Lung (tissue), 12 donors: Measurements from ENCODE around the gene CA10. TPM values are rescaled to one million over a fixed set of nuclear protein-coding genes. Genes with fewer than 3 reads are reported as not detected.

Experiments
- ATAC-seq: fragments of 200-7000 bp; cut with Tn5 transposase; one replicate; pipeline ENCODE4 v1.9.1; 2020; ENCODE audit warnings: moderate number of reproducible peaks; ENCODE audit not compliant: insufficient read depth, low FRiP score
- DNase-seq, 3 donors: peaks; one replicate each; pipeline ENCODE4 v3.0.0-alpha.2; 2013 to 2017
- H3K27ac ChIP-seq, 2 donors: one replicate each; pipeline ENCODE4 v1.5.1; 2013; ENCODE audit warnings: mild to moderate bottlenecking in 2 of 2, moderate library complexity in 2 of 2, control low read depth in 1 of 2, inconsistent platforms in 1 of 2, low read depth in 1 of 2, low read length in 1 of 2
- H3K27me3 ChIP-seq, 3 donors: one replicate each; pipeline ENCODE4 v1.5.1; 2013; ENCODE audit warnings: low read length in 2 of 3; ENCODE audit not compliant: control insufficient read depth in 3 of 3, insufficient read depth in 3 of 3
- H3K36me3 ChIP-seq, 4 donors: one replicate each; pipeline ENCODE4 v1.5.1; 2013; ENCODE audit warnings: low read length in 4 of 4, mild to moderate bottlenecking in 1 of 4, moderate library complexity in 1 of 4; ENCODE audit not compliant: control insufficient read depth in 4 of 4, insufficient read depth in 4 of 4
- H3K4me1 ChIP-seq, 5 donors: one replicate each; pipeline ENCODE4 v1.5.1; 2013; ENCODE audit warnings: low read length in 5 of 5, mild to moderate bottlenecking in 2 of 5, moderate library complexity in 1 of 5; ENCODE audit not compliant: control insufficient read depth in 5 of 5, insufficient read depth in 5 of 5
- H3K4me3 ChIP-seq: one replicate; pipeline ENCODE4 v1.5.1; 2013; ENCODE audit warnings: mild to moderate bottlenecking, control low read depth, moderate library complexity
- H3K9ac ChIP-seq, 2 donors: one replicate each; pipeline ENCODE4 v1.5.1; 2013; ENCODE audit warnings: low read length in 2 of 2, control low read depth in 1 of 2; ENCODE audit not compliant: insufficient read depth in 1 of 2
- H3K9me3 ChIP-seq, 4 donors: one replicate each; pipeline ENCODE4 v1.5.1; 2013; ENCODE audit warnings: low read length in 3 of 4, mild to moderate bottlenecking in 1 of 4, moderate library complexity in 1 of 4; ENCODE audit not compliant: control insufficient read depth in 4 of 4, insufficient read depth in 3 of 4
- CTCF ChIP-seq: IDR thresholded peaks from 2 replicates; pipeline ENCODE4 v1.5.1; 2012; ENCODE audit warnings: mild to moderate bottlenecking; ENCODE audit errors: control extremely low read depth, extremely low read depth
- WGBS, 2 donors: extraction: QIAGEN DNeasy Blood & Tissue Kit; methylation state at CpG; one replicate each; pipeline ENCODE4 v1.1.7; 2013; 5-methylcytosine and 5-hydroxymethylcytosine counted together
- polyA plus RNA-seq, 2 donors: library from polyadenylated mRNA; stranded (reverse); fragments of 200-250 nt; gene quantifications; one replicate each; pipeline ENCODE4 v1.2.1, GENCODE V29; 2013
- total RNA-seq, 2 donors: library from RNA; depleted of rRNA in 1 of 2; stranded (reverse); fragments of >200 nt in 1 of 2; gene quantifications; one replicate each; pipeline ENCODE4 v1.2.1, GENCODE V29; 2014 to 2021
- donor health status: control.
- donor health status: control.
- donor health status: Bipolar disorder and iron deficiency.
- donor health status: healthy.
- donor health status: DM: yes; HTN: yes; CAD: no.

Gene CA10
- total and polyA plus RNA-seq, 4 donors, result 0.04 to 0.17 TPM; not detected in 2

- Histone ChIP-seq H3K9me3 (peaks cover 0 to 3% (median 0%) of the 10 kb centered on the region in 4 donors), H3K4me1 (no peaks in the 10 kb centered on the region), H3K4me3 (no peak overlapping the region), H3K36me3 (no peaks in the 10 kb centered on the region), H3K9ac (no peak overlapping the region), H3K27ac (no peak overlapping the region), H3K27me3 (no peaks in the 10 kb centered on the region)
- DNase-seq, result no peak
- TF ChIP-seq CTCF, result no peak
- 57 to 78% methylated on average over 1 of the region's 1 CpG for whole genome bisulfite sequencing, 2 donors
- no peak for ATAC-seq
Observed at GRCh38 chr17:51820766-51821165, 337.7 kb downstream of the CA10 start.

- Histone ChIP-seq H3K27me3 (no peaks in the 10 kb centered on the region), H3K27ac (no peak overlapping the region), H3K9ac (no peak overlapping the region), H3K4me1 (no peaks in the 10 kb centered on the region), H3K36me3 (no peaks in the 10 kb centered on the region), H3K4me3 (no peak overlapping the region), H3K9me3 (peaks cover 0 to 3% (median 0%) of the 10 kb centered on the region in 4 donors)
- TF ChIP-seq CTCF, result no peak
- ATAC-seq (no peak), DNase-seq (no peak)
- 73 to 86% methylated on average over 6 of the region's 6 CpGs for WGBS, 2 donors
Observed at GRCh38 chr17:51820252-51820651, 338.3 kb downstream of the CA10 start.

- H3K4me3 ChIP-seq, result no peak overlapping the region
- H3K36me3 ChIP-seq, result no peaks in the 10 kb centered on the region
- ATAC-seq (no peak), DNase-seq (no peak)
- no peak overlapping the region for H3K27ac ChIP-seq
- WGBS, 2 donors, result 63 to 73% methylated on average over 6 of the region's 6 CpGs
- no peak overlapping the region for H3K9ac ChIP-seq
- TF ChIP-seq CTCF, result no peak
- H3K27me3 ChIP-seq, result no peaks in the 10 kb centered on the region
- peaks cover 0 to 3% (median 0%) of the 10 kb centered on the region in 4 donors for H3K9me3 ChIP-seq
- no peaks in the 10 kb centered on the region for H3K4me1 ChIP-seq
Observed at GRCh38 chr17:51819341-51820219, 338.9 kb downstream of the CA10 start.
